A673 (cell line): Measurements from ENCODE around the gene YBX3. TPM values are rescaled to one million over a fixed set of nuclear protein-coding genes. Genes with fewer than 3 reads are reported as not detected.

Experiments used
- BruUV-seq: library from RNA; stranded (reverse); fragments of 400-500 nt; replicated peaks from 2 replicates; lab custom pipeline; 2021; lab: Mats Ljungman, UMichigan
- CTCF ChIA-PET: fragments of 300-600 bp; sonication (Branson Sonifier 250); formaldehyde crosslinking; loops from one replicate; lab custom pipeline; 2022; ENCODE audit warnings: antibody characterized with exemption; lab: Charles Lee
- POLR2A ChIA-PET: fragments of 300-600 bp; sonication (Branson Sonifier 250); formaldehyde crosslinking; loops from one replicate; lab custom pipeline; 2022; ENCODE audit warnings: antibody characterized with exemption; ENCODE audit not compliant: low non-redundant PET; lab: Charles Lee
- DNase-seq: peaks from one replicate; pipeline ENCODE4 v3.0.0-alpha.2; 2015; ENCODE audit warnings: low spot score
- H3K27ac ChIP-seq: fragments of 200-600 bp; sonication (generic); 2 replicates; pipeline ENCODE4 v1.5.1; 2016; ENCODE audit warnings: mixed run types, low read depth, mild to moderate bottlenecking, mixed read lengths, antibody characterized with exemption, low read length; ENCODE audit not compliant: poor library complexity, severe bottlenecking
- H3K27me3 ChIP-seq: fragments of 200-600 bp; sonication (generic); replicated peaks from 2 replicates; pipeline ENCODE4 v1.6.1; 2017; ENCODE audit warnings: mixed run types, low read depth, mild to moderate bottlenecking, mixed read lengths, antibody characterized with exemption, low read length; ENCODE audit not compliant: insufficient read depth, poor library complexity
- H3K36me3 ChIP-seq: fragments of 200-600 bp; sonication (generic); 2 replicates; pipeline ENCODE4 v1.6.1; 2016; ENCODE audit warnings: mixed run types, mild to moderate bottlenecking, mixed read lengths, antibody characterized with exemption, low read length; ENCODE audit not compliant: insufficient read depth, poor library complexity, severe bottlenecking
- H3K4me1 ChIP-seq: fragments of 200-600 bp; sonication (generic); 2 replicates; pipeline ENCODE4 v1.6.1; 2017; ENCODE audit warnings: mixed run types, mild to moderate bottlenecking, mixed read lengths, antibody characterized with exemption, low read length; ENCODE audit not compliant: insufficient read depth, poor library complexity, severe bottlenecking
- H3K4me3 ChIP-seq: fragments of 200-600 bp; sonication (generic); 2 replicates; pipeline ENCODE4 v1.5.1; 2016; ENCODE audit warnings: low read depth, mixed run types, mild to moderate bottlenecking, mixed read lengths, low read length; ENCODE audit not compliant: poor library complexity, severe bottlenecking
- H3K9me3 ChIP-seq: fragments of 200-600 bp; sonication (generic); 2 replicates; pipeline ENCODE4 v1.6.1; 2016; ENCODE audit warnings: mixed run types, low read depth, mild to moderate bottlenecking, mixed read lengths, antibody characterized with exemption, low read length; ENCODE audit not compliant: poor library complexity, severe bottlenecking
- CTCF ChIP-seq: fragments of 300-800, 200-600 bp; sonication (generic); conservative IDR thresholded peaks from 2 replicates; pipeline ENCODE4 v1.5.1; 2017; ENCODE audit warnings: low read depth, mild to moderate bottlenecking, antibody characterized with exemption, low read length, moderate library complexity, mixed read lengths
- EZH2 ChIP-seq: fragments of 200-600 bp; sonication (generic); IDR thresholded peaks from 2 replicates; pipeline ENCODE4 v1.6.1; 2017; ENCODE audit warnings: borderline replicate concordance, low read depth, mild to moderate bottlenecking, mixed read lengths, antibody characterized with exemption, low read length; ENCODE audit not compliant: poor library complexity, severe bottlenecking
- intact Hi-C: fragments of 100-400 bp; cut with micrococcal nuclease; formaldehyde crosslinking; loops from one replicate; pipeline ENCODE4 v1.10.0; 2022; ENCODE audit not compliant: unreplicated experiment
- total RNA-seq: library from RNA; stranded (reverse); gene quantifications from 2 replicates; pipeline ENCODE4 v1.2.3, GENCODE V29; 2021

The YBX3 gene
- total RNA-seq, 1 experiment from 2014 or later = 288 TPM

DNA sequence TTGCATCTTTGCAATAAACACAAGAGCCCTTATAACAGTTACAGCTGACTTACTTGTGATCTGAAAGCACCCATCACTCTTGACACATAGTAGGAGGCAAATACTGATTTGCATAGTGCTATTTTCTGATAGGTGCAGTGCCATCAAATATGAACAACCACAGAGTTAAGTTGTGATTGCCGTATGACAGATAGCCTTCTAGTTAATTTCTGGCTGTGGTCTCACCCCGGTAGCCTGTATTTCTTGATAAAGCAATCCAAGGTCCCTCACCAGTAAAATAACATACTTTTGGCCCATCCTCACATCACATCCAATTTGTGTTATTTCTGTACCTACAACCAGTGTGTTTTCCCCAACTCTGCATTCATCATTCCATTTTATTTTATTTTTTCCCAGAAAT, 26.0 kb downstream of the YBX3 start:
- Histone ChIP-seq H3K4me1 (no peaks in the 10 kb centered on the region), H3K9me3 (no peaks in the 10 kb centered on the region), H3K27me3 (no peaks in the 10 kb centered on the region), H3K27ac (no peak overlapping the region), H3K36me3 (peaks cover 50% of the 10 kb centered on the region), H3K4me3 (no peak overlapping the region)
- TF ChIP-seq EZH2 (no peak), CTCF (no peak)
- no peak for DNase-seq
- intact Hi-C loops = no loop called here
- ChIA-PET CTCF (no interaction called here), POLR2A (no interaction called here)
- BruUV-seq = no TSS peak

GRCh38 chr12:10690906-10691305, 32.2 kb downstream of the YBX3 start:
- H3K27me3 ChIP-seq = no peaks in the 10 kb centered on the region
- H3K4me1 ChIP-seq = no peaks in the 10 kb centered on the region
- no peaks in the 10 kb centered on the region for H3K9me3 ChIP-seq
- ChIA-PET POLR2A (no interaction called here), CTCF (no interaction called here)
- no peak for DNase-seq
- no peak overlapping the region for H3K4me3 ChIP-seq
- no TSS peak for BruUV-seq
- no peak for TF ChIP-seq CTCF
- TF ChIP-seq EZH2 = no peak
- no peak overlapping the region for H3K27ac ChIP-seq
- intact Hi-C loops = no loop called here
- H3K36me3 ChIP-seq = peaks cover 3% of the 10 kb centered on the region

- Histone ChIP-seq H3K9me3 (no peaks in the 10 kb centered on the region), H3K4me3 (no peak overlapping the region), H3K27me3 (no peaks in the 10 kb centered on the region), H3K36me3 (peaks cover 3% of the 10 kb centered on the region), H3K4me1 (no peaks in the 10 kb centered on the region), H3K27ac (no peak overlapping the region)
- TF ChIP-seq CTCF (no peak), EZH2 (no peak)
- no peak for DNase-seq
- intact Hi-C loops = no loop called here
- BruUV-seq = no TSS peak
- CTCF ChIA-PET = no interaction called here
- POLR2A ChIA-PET = no interaction called here
Measured at GRCh38 chr12:10689146-10689545, 34.0 kb downstream of the YBX3 start.
